ENCODE measurements around the gene SLC6A12.

- TF ChIP-seq, protein P1, sequence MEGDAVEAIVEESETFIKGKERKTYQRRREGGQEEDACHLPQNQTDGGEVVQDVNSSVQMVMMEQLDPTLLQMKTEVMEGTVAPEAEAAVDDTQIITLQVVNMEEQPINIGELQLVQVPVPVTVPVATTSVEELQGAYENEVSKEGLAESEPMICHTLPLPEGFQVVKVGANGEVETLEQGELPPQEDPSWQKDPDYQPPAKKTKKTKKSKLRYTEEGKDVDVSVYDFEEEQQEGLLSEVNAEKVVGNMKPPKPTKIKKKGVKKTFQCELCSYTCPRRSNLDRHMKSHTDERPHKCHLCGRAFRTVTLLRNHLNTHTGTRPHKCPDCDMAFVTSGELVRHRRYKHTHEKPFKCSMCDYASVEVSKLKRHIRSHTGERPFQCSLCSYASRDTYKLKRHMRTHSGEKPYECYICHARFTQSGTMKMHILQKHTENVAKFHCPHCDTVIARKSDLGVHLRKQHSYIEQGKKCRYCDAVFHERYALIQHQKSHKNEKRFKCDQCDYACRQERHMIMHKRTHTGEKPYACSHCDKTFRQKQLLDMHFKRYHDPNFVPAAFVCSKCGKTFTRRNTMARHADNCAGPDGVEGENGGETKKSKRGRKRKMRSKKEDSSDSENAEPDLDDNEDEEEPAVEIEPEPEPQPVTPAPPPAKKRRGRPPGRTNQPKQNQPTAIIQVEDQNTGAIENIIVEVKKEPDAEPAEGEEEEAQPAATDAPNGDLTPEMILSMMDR (IDR thresholded peaks at IDR 0.05), result no peak
- no peak for TF ChIP-seq POLR2A (IDR thresholded peaks at IDR 0.05)
Observed at GRCh38 chr12:247271-247670, 33.3 kb upstream of the SLC6A12 start.
